Thyroid gland (tissue), 4 donors: ENCODE data around the gene IFNAR1.

Experiments used
- CTCF ChIP-seq, 6 experiments: fragments of 200-600 bp in 3 of 6; fragments of 450-650 bp in 3 of 6; sonication (generic) in 3 of 6; IDR thresholded peaks; one replicate each; pipeline ENCODE4 v1.5.1; 2016 to 2019; ENCODE audit warnings: antibody characterized with exemption in 6 of 6, mild to moderate bottlenecking in 2 of 6, inconsistent platforms in 1 of 6, moderate library complexity in 1 of 6
- POLR2A ChIP-seq, 2 donors: fragments of 450-650 bp; IDR thresholded peaks; one replicate each; pipeline ENCODE4 v1.6.1; 2017; ENCODE audit warnings: antibody characterized with exemption in 2 of 2, mild to moderate bottlenecking in 2 of 2, moderate library complexity in 1 of 2

- TF ChIP-seq CTCF (IDR thresholded peaks at IDR 0.05) (no peak), POLR2A (IDR thresholded peaks at IDR 0.05) (no peak)
Measured at GRCh38 chr21:33392284-33392985, 67.7 kb downstream of the IFNAR1 start.
